IMR-90 (cell line): ENCODE measurements around the gene TFB1M. TPM values are rescaled to one million over a fixed set of nuclear protein-coding genes. Genes with fewer than 3 reads are reported as not detected.

ENCODE experiments used
- ATAC-seq: fragments of 200-7000 bp; cut with Tn5 transposase; 2 replicates; pipeline ENCODE4 v1.9.1; 2020; ENCODE audit warnings: low read depth, mild to moderate bottlenecking, moderate library complexity
- BruUV-seq: library from RNA; stranded (reverse); fragments of 400-500 nt; replicated peaks from 2 replicates; lab custom pipeline; 2021; lab: Mats Ljungman, UMichigan
- CTCF ChIA-PET: fragments of 300-600 bp; formaldehyde crosslinking; extraction: SDS; loops from one replicate; lab custom pipeline; 2021; ENCODE audit warnings: antibody characterized with exemption; lab: Yijun Ruan, JAX
- POLR2A ChIA-PET: fragments of 300-600 bp; sonication (Branson Sonifier 250); formaldehyde crosslinking; loops from one replicate; lab custom pipeline; 2022; ENCODE audit warnings: antibody characterized with exemption; ENCODE audit not compliant: unreplicated experiment; lab: Charles Lee
- DNase-seq: peaks from one replicate; pipeline ENCODE4 v3.0.0; 2013
- H2AFZ ChIP-seq: replicated peaks from 2 replicates; pipeline ENCODE3; 2013; ENCODE audit warnings: low read length, mild to moderate bottlenecking; ENCODE audit not compliant: poor library complexity
- H2AK5ac ChIP-seq: 2 replicates; pipeline ENCODE4 v1.6.1; 2013; ENCODE audit warnings: low read depth, low read length, inconsistent platforms
- H2AK9ac ChIP-seq: replicated peaks from 2 replicates; pipeline ENCODE3; 2013; ENCODE audit warnings: mild to moderate bottlenecking, low read depth, low read length, moderate library complexity; ENCODE audit not compliant: poor library complexity
- H2BK120ac ChIP-seq: 2 replicates; pipeline ENCODE4 v1.6.1; 2013; ENCODE audit warnings: low read depth, low read length, inconsistent platforms
- H2BK15ac ChIP-seq: 3 replicates; pipeline ENCODE4 v1.6.1; 2013; ENCODE audit warnings: low read depth, low read length, inconsistent platforms
- H2BK20ac ChIP-seq: 2 replicates; pipeline ENCODE4 v1.6.1; 2013; ENCODE audit warnings: low read depth, mild to moderate bottlenecking, inconsistent platforms, low read length, moderate library complexity
- H2BK5ac ChIP-seq: 2 replicates; pipeline ENCODE4 v1.6.1; 2013; ENCODE audit warnings: mild to moderate bottlenecking, low read depth, low read length, inconsistent platforms; ENCODE audit not compliant: poor library complexity, severe bottlenecking
- H3K14ac ChIP-seq: replicated peaks from 2 replicates; pipeline ENCODE4 v1.6.1; 2013; ENCODE audit warnings: low read depth, low read length, inconsistent platforms
- H3K18ac ChIP-seq: 2 replicates; pipeline ENCODE4 v1.6.1; 2013; ENCODE audit warnings: low read depth, low read length, control low read depth
- H3K23ac ChIP-seq: 2 replicates; pipeline ENCODE4 v1.6.1; 2013; ENCODE audit warnings: low read depth, low read length, inconsistent platforms
- H3K27ac ChIP-seq: 2 replicates; pipeline ENCODE4 v1.5.1; 2013; ENCODE audit warnings: mild to moderate bottlenecking, control low read depth, low read length; ENCODE audit not compliant: insufficient read depth
- H3K27me3 ChIP-seq: 2 replicates; pipeline ENCODE4 v1.6.1; 2013; ENCODE audit warnings: low read length; ENCODE audit not compliant: control insufficient read depth, insufficient read depth
- H3K36me3 ChIP-seq: 2 replicates; pipeline ENCODE4 v1.6.1; 2013; ENCODE audit warnings: low read length, mixed read lengths; ENCODE audit not compliant: control insufficient read depth, insufficient read depth
- H3K4ac ChIP-seq: 2 replicates; pipeline ENCODE4 v1.6.1; 2013; ENCODE audit warnings: low read depth, low read length, inconsistent platforms
- H3K4me1 ChIP-seq: 2 replicates; pipeline ENCODE4 v1.6.1; 2013; ENCODE audit warnings: low read length, mixed read lengths; ENCODE audit not compliant: control insufficient read depth, insufficient read depth
- H3K4me2 ChIP-seq: 2 replicates; pipeline ENCODE4 v1.6.1; 2013; ENCODE audit warnings: low read depth, mild to moderate bottlenecking, control low read depth, low read length, moderate library complexity
- H3K4me3 ChIP-seq: 2 replicates; pipeline ENCODE4 v1.5.1; 2013; ENCODE audit warnings: low read depth, mild to moderate bottlenecking, control low read depth, low read length, moderate library complexity; ENCODE audit not compliant: insufficient read depth
- H3K56ac ChIP-seq: 2 replicates; pipeline ENCODE4 v1.6.1; 2013; ENCODE audit warnings: low read length, inconsistent platforms; ENCODE audit not compliant: insufficient read depth; ENCODE audit errors: extremely low read depth
- H3K79me1 ChIP-seq, 2 experiments: 2 replicates each; pipeline ENCODE4 v1.6.1; 2013; ENCODE audit warnings: low read length in 2 of 2, inconsistent platforms in 1 of 2, low read depth in 1 of 2
- H3K9ac ChIP-seq: 2 replicates; pipeline ENCODE4 v1.6.1; 2013; ENCODE audit warnings: low read depth, low read length, control low read depth
- H3K9me1 ChIP-seq: 2 replicates; pipeline ENCODE4 v1.6.1; 2013; ENCODE audit warnings: low read length, inconsistent platforms; ENCODE audit not compliant: insufficient read depth
- H3K9me3 ChIP-seq: 2 replicates; pipeline ENCODE4 v1.6.1; 2013; ENCODE audit warnings: low read length; ENCODE audit not compliant: control insufficient read depth, insufficient read depth
- H4K20me1 ChIP-seq: 2 replicates; pipeline ENCODE4 v1.6.1; 2013; ENCODE audit warnings: low read length, inconsistent platforms; ENCODE audit not compliant: insufficient read depth
- H4K5ac ChIP-seq: 2 replicates; pipeline ENCODE4 v1.6.1; 2013; ENCODE audit warnings: mild to moderate bottlenecking, low read depth, low read length, control low read depth
- H4K8ac ChIP-seq, 2 experiments: 2 replicates each; pipeline ENCODE4 v1.6.1; 2013; ENCODE audit warnings: low read depth in 2 of 2, low read length in 2 of 2, control low read depth in 1 of 2, inconsistent platforms in 1 of 2
- H4K91ac ChIP-seq: 2 replicates; pipeline ENCODE4 v1.6.1; 2013; ENCODE audit warnings: low read depth, low read length, inconsistent platforms; ENCODE audit not compliant: insufficient read depth
- BHLHE40 ChIP-seq: fragments of 150-350 bp; IDR thresholded peaks from 2 replicates; pipeline ENCODE4 v1.6.1; 2016; ENCODE audit warnings: mild to moderate bottlenecking, low read depth, low read length
- MAFK ChIP-seq: IDR thresholded peaks from 2 replicates; pipeline ENCODE4 v1.6.1; 2012; ENCODE audit warnings: low read depth, low read length, improper control_type of control experiment
- MXI1 ChIP-seq: IDR thresholded peaks from 2 replicates; pipeline ENCODE4 v1.6.1; 2012; ENCODE audit warnings: low read depth, mild to moderate bottlenecking, low read length, moderate library complexity, borderline replicate concordance
- NFE2L2 ChIP-seq: fragments of 150-350 bp; IDR thresholded peaks from 2 replicates; pipeline ENCODE4 v1.6.1; 2016; ENCODE audit warnings: low read depth, mild to moderate bottlenecking, low read length
- POLR2A ChIP-seq: IDR thresholded peaks from 2 replicates; pipeline ENCODE4 v1.6.1; 2012; ENCODE audit warnings: mild to moderate bottlenecking, low read depth, low read length
- RAD21 ChIP-seq: IDR thresholded peaks from 2 replicates; pipeline ENCODE4 v1.6.1; 2012; ENCODE audit warnings: low read length, improper control_type of control experiment
- RCOR1 ChIP-seq: IDR thresholded peaks from 2 replicates; pipeline ENCODE4 v1.6.1; 2012; ENCODE audit warnings: mild to moderate bottlenecking, low read length, improper control_type of control experiment; ENCODE audit not compliant: insufficient replicate concordance
- WGBS, 2 experiments: methylation state at CpG; one replicate each; pipeline versions ENCODE4 v1.1.5 to v1.1.7; 2013; ENCODE audit warnings: missing lambda C conversion rate in 2 of 2; ENCODE audit not compliant: insufficient read length in 1 of 2; ENCODE audit errors: extremely low coverage in 2 of 2; 5-methylcytosine and 5-hydroxymethylcytosine counted together
- dilution Hi-C: fragments of 300-500 bp; cut with HindIII; formaldehyde crosslinking; loops from one replicate; pipeline ENCODE4 v1.14.3; 2018; ENCODE audit warnings: low sequenced_read_pairs; ENCODE audit not compliant: unreplicated experiment
- in situ Hi-C: fragments of 300-500 bp; cut with MboI; formaldehyde crosslinking; loops from 3 replicates; pipeline ENCODE4 v1.14.3; 2019; ENCODE audit warnings: low sequenced_read_pairs, inconsistent platforms, mixed read lengths
- intact Hi-C: fragments of 100-400 bp; cut with micrococcal nuclease; formaldehyde crosslinking; loops from 2 replicates; pipeline ENCODE4 v1.10.0; 2022
- polyA plus RNA-seq, 3 experiments: library from polyadenylated mRNA; depleted of rRNA; stranded (reverse); fragments of >200 nt; gene quantifications; 2 replicates each; pipeline ENCODE4 v1.2.3, GENCODE V29; 2012; ENCODE audit warnings: low replicate concordance in 1 of 3
- total RNA-seq: library from RNA; depleted of rRNA; stranded (reverse); fragments of >200 nt; gene quantifications from 2 replicates; pipeline ENCODE4 v1.2.3, GENCODE V29; 2012
- TF ChIP-seq, protein P1 (sequence below): fragments of 150-350 bp; IDR thresholded peaks from 2 replicates; pipeline ENCODE4 v1.6.1; 2017; ENCODE audit warnings: mild to moderate bottlenecking, antibody characterized with exemption, low read length, low read depth

Gene TFB1M
- total and polyA plus RNA-seq, 2 of the 4 experiments (the other 2 are of a cell fraction) = 18.1 to 22.4 TPM

DNA sequence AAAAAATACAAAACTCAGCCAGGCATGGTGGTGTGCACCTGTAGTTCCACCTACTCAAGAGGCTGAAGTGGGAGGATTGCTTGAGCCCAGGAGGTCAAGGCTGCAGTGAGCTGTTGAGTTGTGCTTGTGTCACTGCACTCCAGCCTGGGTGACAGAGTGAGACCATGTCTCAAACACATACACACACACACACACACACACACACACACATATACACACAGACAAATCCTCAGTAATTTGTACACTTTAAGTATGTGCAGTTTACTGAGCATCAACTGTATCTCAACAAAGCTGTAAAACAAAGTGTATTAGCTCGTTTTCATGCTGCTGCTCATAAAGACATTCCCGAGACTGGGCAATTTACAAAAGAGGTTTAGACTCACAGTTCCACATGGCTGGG lies 7.3 kb downstream of the TFB1M start:
- TF ChIP-seq RAD21 (no peak), MXI1 (no peak), BHLHE40 (no peak), RCOR1 (no peak), POLR2A (no peak), NFE2L2 (no peak), MAFK (no peak)
- TF ChIP-seq, protein P1, sequence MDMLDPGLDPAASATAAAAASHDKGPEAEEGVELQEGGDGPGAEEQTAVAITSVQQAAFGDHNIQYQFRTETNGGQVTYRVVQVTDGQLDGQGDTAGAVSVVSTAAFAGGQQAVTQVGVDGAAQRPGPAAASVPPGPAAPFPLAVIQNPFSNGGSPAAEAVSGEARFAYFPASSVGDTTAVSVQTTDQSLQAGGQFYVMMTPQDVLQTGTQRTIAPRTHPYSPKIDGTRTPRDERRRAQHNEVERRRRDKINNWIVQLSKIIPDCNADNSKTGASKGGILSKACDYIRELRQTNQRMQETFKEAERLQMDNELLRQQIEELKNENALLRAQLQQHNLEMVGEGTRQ = no peak
- Histone ChIP-seq H3K27ac (no peak overlapping the region), H2BK5ac (no peak overlapping the region), H3K14ac (no peak overlapping the region), H2BK120ac (no peak overlapping the region), H3K9me1 (no peaks in the 10 kb centered on the region; the same call in none of the 2 replicates), H3K56ac (no peak overlapping the region), H2BK20ac (no peak overlapping the region), H3K4me1 (peaks cover 7% of the 10 kb centered on the region), H3K36me3 (peaks cover 4% of the 10 kb centered on the region; the same call in 1 of the 2 replicates), H4K8ac (no peak overlapping the region), H4K91ac (no peak overlapping the region), H4K5ac (no peak overlapping the region), H2AK5ac (no peak overlapping the region), H3K18ac (no peak overlapping the region), H3K4me2 (no peak overlapping the region), H3K4me3 (no peak overlapping the region), H2AK9ac (no peak overlapping the region), H4K20me1 (no peaks in the 10 kb centered on the region), H3K79me1 (peaks cover 20 to 45% of the 10 kb centered on the region in 2 experiments), H3K23ac (no peak overlapping the region), H3K4ac (no peak overlapping the region), H2BK15ac (no peak overlapping the region), H2AFZ (no peak overlapping the region), H3K9me3 (no peaks in the 10 kb centered on the region), H3K27me3 (no peaks in the 10 kb centered on the region), H3K9ac (no peak overlapping the region)
- ChIA-PET POLR2A (no interaction called here), CTCF (interaction anchor here (0.6 to 0.7 kb wide), 2 partner anchors 229 to 1506 kb away, joined by 3 to 4 read pairs; no protein-coding TSS in a partner anchor)
- intact Hi-C loops (no loop called here), dilution Hi-C loops (no loop called here), in situ Hi-C loops (no loop called here)
- no peak for ATAC-seq
- no peak for DNase-seq
- WGBS, 2 experiments = no CpG with 5 or more reads among the region's 2 CpGs
- no TSS peak for BruUV-seq
